NCI-H128 (cell line): ENCODE results near the gene SETBP1.

Experiments used
- DNase-seq: peaks from one replicate; lab custom pipeline; 2025; ENCODE audit not compliant: unreplicated experiment; lab: John Stamatoyannopoulos, UW

The SETBP1 gene

DNA sequence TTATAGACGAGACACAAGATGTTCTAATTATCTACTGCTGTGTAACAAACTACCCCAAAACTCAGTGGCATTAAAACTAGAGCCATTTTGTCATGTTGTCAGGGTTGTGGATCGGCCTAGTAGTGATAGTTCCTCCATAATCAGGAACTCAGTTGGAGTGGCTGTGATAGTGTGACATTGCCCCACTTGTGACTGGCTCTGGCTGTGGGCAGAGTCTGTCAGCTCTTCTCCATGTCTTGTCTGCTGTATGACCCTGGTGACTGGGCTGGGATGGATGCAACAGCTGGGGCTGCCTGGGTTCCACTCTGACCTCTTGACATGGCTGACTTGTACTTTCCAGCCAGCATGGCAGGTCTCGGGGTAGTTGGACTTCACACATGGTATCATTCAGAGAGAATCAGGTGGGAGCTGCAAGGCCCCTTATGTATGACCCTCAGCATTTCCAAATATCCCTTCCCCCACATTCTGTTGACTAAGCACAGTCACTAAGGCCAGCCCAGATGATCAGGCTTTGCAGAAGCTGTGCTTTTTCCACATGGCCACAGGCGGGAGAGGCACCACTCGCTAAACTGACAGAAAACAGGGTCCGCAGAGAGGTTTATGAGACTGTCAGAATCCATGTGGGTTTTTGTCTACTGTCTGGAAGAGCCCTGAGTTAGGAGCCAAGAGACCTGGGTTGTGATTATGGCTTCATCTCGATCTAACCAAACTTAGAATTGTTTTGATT lies 50.3 kb downstream of the SETBP1 start:
- no peak for DNase-seq

DNA sequence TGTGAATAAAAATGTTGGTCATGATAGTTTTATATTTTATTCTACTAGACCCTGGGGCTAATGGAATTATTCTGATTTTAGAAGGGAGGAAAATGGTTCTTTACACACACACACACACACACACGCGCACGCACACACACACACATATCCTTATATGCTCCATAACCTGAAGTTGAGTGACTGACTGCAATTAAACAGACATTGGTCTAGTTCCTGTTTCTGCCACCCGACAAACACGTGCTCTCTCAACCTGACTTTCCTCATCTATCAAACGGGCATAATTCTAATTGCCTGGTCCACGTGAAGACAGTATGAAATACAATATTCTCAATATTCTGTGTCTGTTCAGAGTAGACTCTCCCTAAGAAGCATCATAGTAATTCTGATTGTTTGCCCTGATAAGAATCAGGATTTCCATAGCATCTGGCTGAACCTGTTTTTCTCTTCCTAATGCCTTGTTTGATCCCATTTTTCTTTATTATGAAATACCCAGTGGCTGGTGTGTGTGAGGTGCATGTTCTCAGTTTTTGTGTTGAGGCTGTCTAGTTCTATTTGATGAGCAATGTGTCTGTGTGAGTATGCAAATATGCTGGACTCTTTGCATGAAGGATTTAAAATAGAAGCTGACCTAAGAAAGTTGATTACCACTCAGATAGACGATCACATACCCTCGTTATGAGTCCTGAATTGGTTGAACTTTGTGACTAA lies 51.0 kb downstream of the SETBP1 start:
- DNase-seq: no peak

DNA sequence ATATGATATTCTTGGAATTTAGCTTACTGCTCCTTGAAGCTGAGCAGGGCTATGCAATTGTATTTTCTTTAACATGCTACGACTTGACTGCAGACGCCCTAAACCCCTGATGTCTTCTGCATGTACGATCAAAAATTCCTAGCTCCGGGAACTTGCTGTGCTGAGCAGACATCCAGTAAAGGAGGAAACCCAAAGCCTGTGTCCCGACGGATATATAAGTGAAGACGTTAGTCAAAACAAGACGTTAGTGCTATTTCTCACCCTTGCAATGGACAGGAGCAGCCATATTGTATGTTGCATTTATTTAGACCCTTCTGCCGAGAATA lies 51.5 kb downstream of the SETBP1 start:
- no peak for DNase-seq

DNA sequence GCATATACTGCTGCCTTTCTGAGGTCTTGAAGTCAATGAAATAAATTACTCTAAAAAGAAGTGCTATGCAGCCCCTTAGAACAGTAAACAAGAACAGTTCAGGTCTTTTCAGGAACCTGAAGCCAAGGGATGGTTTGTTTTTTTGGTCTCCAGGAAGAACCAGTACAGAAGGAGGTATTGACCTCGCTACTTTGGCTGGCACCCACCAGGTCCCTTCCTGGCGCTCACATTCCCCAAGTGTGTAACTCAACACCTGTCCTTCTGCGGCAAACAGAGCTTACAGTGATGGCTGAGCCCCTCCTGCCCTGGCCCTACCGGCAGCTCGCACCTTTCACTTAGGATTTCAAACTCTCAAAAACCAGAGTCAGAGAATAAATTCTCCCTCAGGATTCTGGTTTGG lies 51.9 kb downstream of the SETBP1 start:
- no peak for DNase-seq

DNA sequence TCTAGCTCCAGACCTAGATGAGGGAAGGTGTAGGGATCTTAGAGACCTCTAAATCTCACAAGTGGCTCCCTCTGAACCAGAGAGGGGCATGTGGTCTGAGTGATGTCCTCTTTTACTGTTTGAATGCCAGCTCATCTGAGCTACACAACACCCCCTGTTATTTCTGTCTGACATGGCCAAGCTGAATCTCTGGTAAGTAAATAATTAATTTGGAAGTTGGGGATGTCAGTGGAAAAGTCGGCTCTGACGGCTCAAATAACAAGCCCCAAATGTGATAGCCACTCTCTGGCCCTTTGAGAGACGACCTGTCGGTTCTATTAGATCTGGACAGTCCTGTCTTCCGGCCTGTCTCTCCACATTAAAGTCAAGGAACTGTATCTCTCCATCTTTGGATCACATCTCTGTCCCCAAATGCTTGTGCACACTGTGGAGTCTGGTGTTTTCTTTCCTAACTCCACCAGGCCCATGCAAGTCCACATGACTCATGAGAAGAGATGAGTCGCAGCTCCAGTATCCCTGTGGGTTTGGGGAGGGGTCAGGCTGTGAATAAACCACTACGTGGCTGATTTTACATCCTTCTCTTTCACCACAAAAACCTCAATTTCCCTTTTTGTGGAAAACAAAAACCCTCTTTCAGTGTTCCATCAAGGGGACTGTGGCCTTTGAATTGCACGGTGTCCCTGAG lies 52.5 kb downstream of the SETBP1 start:
- DNase-seq: no peak

DNA sequence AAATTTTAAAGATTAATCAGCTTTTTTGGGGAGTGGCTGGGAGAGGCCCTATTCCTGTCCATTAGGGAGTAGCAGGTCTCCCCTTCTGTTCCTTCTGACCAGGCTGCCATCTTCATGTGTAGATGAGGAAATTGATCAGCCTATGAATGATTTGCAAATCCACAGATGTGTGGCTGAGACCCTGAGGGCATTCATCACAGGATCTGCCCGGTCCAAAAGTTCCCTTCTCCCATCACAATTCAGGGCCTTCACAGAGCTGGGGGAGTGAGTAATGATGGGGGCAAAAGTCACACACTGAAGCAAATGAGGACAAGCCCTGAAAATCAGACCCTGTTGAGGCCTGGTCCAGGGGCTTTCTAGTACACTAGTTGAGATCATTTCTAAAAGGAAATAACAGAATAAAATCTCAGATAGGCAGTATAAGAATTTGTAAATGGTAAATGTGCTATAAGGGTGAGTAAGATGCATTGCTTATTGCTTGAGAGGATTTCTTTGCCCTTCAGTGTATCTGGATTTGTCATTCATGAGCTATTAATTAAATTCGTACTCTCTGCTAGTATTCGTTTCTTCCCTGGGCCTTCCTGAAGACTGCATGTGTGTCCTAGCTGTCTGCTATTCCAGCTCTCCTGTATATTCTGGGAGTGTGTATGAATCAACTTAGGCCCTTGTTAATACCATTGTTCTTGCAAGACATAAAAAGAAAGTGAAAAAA lies 53.2 kb downstream of the SETBP1 start:
- DNase-seq: no peak

DNA sequence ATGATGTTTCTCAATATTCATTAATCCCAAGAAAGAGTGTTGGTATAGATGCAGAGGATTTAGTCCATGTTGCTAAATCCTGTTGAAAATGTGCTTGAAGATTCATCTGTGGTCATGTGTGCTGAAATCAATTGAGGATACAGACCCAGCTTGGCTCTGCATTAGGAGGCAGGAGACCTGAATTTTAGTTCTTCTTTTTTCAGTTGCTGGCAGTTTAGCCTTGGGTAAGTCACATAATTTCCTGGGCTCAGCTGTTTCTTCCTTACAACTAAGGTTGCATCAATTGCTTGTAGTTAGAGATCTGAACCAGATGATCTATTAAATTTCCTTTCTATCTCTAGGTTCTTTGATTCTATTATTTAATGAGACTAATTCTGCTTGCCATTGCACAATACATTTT lies 54.4 kb downstream of the SETBP1 start:
- DNase-seq: no peak

DNA sequence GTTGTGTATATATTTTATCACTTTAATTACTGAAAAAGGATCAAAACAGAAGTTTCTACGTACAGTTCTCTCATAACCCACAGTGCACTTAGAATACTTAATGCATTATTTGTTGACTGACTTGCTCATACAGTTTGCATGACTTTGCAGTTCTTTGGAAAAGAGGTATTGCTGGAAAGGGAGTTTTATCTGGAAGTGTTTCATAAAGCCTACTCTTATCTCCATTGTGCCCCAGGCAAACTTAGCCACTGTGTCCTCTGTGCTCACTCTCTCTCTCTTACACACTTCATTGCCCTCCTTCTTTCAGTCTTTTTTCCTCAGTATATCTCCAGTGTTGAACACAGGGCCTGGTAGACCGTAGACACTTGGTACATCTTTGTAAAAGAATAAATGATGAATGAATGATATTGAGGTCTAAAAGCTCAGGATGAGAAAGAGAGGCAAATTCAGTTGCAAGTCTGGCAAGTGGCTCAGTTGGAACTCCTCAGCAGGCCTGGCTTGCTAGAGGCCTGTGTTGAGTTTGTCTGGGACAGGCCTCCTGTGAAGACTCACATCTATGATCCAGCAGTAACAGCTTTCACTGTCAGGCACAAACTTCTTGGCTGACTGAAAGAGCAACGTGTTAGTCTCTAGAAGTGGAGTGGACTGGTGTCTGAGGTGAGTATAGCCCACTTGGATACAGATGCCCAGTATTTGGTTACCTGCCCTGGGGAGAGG lies 56.1 kb downstream of the SETBP1 start:
- no peak for DNase-seq

DNA sequence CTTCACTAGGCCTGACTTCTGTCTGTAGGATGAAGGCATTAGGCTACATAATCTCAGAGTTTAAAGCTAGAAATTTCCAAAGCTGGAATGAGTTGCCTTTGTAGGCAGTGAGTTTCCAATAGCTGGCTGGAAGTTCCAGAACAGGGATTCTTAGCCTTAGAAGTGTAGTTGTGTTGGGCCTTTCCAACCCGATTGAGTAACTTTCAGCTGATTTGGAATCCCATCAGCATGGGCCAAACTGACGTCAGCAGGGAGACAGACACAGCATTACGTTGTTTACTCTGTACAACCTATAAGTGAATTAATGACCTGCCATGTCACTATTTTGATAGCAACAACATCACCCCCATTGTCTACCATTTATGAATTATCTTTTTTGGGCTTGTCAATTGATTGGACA lies 56.9 kb downstream of the SETBP1 start:
- DNase-seq: no peak

DNA sequence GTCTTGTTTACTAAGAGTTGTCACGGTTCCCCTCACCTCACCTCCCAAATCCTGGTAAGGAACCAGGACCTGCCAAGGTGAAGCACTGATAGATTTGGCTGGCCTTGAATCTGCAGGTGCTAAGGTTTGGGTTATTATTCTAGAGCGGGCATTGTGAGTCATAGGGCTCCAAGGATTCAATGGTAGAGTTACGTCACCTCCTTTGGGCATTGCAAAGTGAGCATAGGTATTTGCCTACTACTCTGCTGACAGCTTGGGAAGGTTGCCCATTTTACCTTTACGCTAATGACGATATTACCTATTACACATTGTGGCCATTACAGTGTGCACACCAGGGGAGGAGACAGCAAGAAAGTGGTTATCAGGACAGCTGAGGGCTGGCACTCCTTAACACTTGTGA lies 59.3 kb downstream of the SETBP1 start:
- no peak for DNase-seq

DNA sequence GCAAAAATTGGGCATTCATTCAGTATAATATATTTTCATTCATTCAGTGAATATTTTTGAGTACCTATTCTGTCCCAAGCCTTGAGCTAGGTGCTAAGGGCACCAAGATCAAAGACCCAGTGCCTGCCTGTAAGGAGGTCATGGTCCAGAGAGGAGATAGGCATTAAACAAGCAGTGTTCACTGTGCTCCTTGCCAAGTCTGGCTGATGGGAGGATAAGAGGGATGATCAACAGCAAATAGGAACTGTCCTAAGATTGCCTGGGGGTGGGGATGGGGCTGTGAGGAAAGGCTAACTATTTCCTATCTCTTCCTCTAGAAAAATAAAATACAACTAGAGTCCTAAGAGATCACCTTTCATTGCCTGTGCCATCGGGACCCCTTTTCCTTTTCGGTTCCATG lies 60.4 kb downstream of the SETBP1 start:
- no peak for DNase-seq

DNA sequence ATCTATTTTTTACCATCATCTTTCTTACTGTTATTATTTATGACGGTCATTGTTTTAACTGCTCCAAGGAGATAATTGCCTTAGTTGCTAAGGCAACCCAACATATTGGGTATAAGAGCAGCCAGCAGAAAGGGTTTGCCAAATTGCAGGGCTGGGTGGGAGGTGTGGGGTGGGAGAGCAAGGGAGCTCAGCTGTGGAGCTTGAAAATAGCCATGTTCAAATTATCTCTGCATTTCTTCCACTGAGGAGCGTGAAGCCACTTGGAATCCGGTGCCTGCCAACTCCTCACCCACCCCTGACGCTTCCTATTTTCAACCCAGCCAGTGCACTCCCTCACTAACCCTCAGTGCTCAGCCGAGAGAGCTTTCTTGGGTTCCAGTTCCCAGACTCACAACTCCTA lies 60.8 kb downstream of the SETBP1 start:
- no peak for DNase-seq

DNA sequence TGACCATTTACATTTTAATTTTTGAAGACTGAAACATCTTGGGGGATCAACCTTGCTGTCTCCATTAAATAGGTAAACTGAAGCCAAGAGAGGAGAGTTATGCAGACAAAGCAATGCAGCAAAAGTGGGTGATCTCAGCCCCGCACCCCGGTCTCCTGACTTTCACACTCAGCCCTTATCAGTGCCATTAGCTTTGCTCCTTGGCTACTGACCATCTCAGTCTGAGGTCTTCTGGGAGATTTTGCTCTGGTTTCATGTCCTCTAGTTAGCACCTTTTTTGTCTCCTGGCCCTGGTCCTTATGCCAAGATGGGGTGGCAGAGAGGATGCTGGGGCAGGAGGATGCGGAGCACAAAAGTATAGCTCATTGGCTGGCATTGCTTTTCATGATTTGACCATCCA lies 61.4 kb downstream of the SETBP1 start:
- no peak for DNase-seq

DNA sequence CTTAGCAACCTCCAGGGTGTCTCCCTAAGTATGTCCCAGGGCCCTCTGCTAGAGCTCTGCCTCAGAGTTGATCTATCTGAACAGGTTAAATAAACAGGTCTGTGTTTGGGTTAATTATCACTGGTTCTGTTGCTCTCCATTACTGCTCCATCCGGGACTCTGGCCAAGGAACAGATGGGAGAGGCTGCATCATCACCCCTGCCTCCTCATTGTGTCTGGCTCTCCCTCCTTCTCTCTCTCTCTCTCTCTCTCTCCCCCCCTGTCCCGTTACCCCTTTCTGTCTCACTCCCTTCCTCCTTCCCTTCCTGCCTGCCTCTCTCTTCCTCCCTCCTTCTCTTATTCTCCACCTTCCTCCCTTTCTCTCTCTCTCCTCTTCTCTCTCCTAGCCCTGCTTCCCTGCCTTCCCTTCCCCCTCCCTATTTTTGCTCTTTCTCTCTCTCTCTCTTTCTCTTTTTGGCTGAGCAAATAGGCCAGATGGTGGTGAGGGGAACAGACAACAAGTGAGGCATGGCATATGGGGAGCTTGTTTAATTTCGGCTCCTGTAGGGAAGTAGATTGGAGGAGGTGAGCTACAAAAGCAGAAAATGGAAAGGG lies 62.1 kb downstream of the SETBP1 start:
- DNase-seq: peak; percentile 63

DNA sequence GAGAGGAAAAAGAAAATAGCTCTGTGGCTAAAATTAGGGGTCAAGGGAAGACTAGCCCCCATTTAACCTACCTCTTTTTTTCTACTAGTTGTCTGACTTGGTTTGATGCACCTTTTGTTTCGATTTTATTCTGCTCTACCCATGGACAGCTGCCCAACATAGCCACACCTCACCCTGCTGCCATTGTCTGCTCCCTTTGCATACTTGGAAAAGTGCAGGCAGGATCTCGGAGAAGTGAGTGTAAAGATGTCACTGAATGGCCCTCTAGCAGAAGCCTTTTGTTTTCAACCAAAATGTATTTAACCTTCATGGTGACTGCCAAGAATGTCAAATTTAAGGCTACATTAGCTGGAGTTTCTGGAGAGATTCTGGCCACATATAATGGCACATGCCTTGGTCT lies 62.9 kb downstream of the SETBP1 start:
- no peak for DNase-seq

DNA sequence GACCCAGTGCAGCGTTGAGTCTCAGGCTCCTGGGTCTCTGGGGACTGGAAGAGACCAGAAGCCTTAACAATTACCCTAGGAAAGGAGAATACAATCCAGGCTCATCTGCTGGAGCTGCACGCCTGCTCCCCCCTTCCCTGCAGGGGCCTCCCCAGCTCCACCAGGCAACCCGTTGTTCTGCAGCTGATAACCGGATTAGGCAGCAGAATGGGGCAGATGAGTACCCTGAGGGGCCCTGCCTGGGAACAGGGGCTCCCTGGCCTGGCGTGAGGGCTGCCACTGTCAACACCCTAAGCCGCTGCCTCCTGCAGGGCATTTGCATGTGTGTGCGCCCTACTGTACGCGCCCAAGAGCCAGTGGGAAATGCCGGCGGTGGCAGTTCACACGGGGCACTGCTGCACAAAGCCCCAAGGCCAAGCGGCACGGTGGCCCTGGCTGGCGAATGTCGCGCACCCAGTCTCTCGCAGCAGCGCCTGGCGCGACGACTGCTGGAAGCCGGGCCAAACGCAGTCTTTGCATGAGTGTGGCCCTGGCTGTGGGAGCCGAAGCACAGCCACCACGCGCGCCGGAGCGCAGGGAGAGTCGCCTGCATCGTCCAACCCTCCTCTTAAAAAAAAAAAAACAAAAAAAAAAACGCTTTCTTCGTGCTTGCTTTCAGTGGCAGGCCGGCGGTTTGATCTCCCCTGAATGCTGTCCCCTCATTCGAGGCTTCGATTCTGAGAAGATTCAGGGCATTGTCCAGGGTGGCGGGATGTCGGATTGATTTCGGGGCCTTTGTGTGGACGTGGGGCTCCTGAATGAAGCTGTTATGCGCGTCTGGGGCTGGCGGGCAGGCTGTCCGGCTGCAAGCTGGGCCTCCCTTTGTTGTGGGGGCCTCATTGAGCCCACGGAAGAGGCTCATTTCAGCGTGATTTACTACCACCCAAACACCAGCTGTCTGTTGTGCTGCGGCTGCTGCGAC lies 63.8 kb downstream of the SETBP1 start:
- peak; percentile 40 for DNase-seq

DNA sequence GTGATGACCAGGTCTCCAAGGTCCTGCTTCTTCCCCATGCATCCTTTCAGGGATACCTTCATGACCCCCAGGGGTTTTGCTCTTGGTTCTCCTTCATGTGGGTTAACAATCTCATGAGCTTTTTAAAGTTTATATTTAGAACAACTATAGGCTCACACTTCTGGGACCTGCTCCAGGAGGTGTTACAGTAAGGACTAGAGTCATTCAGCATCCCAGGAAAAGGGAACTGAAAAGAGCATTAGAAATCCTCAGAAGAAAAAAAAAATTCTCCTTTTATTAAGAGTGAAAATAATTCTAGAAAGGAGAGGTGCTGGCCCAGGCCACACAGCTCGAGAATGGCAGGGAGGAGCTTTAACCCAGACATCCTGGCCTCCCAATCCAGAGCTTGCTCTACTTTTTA lies 66.5 kb downstream of the SETBP1 start:
- DNase-seq: no peak

DNA sequence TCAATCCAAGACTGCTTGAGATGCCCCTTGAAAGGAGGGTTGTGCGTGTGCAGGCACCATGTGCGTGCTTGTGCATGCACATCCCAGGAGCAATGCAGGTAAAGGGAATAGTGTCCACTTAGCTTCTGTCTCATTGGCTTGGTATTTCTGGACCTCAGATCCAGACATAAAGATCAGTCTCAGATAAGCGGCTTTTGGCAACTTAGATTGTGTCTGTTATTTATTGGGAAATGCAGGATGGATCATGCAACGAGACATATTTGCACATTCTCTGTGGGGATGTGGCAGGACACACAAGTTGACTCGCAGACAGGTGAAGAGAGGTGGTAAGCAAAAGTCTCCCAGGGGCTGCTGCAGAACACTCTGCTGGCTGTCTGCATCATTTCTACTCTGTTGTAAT lies 67.9 kb downstream of the SETBP1 start:
- DNase-seq: no peak

DNA sequence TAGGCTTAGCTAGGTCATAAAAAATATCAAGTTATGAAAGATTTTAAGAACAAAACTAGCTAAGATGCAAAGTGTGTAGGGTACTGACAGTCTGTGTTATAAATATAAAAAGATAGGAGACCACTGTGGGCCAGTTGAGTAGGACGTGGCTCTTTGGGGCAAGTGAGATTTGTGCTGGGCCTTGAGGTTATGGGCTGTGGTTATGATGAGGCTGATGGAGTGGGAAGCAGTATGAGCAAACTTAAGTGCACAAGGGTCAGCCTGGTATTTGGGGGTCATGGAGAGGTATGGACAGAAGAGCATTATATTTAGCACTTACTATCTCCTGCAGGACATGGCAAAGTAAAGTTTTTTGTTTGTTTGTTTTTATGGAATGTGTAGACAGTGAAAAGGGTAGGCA lies 70.1 kb downstream of the SETBP1 start:
- DNase-seq: no peak

DNA sequence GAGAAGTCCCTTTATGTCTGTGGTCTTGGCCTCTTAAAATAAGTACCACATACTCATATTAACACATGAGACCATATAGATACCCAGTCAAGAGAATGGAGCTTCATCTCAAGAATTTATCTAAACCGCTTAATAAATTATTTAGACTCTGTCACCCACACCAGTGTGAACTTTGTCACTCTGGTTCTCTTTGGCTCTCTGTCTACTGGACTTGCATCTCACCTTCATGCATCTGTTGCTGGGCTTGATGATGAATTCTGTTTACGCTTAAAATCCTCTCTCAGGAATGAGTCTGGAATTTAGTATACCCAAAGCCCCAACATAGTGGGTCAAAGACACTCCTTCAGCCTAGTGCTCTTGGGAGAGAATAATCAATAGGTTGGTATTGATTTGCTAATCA lies 73.9 kb downstream of the SETBP1 start:
- DNase-seq: no peak
